Naive thymus-derived CD4-positive, alpha-beta T cell (primary cell): ENCODE data around the gene MIS18BP1. TPM values are rescaled to one million over a fixed set of nuclear protein-coding genes. Genes with fewer than 3 reads are reported as not detected.

Source experiments
- ATAC-seq: fragments of 150-1000 bp; cut with Tn5 transposase; 2 replicates; pipeline ENCODE4 v1.10.0; 2021; ENCODE audit warnings: mild to moderate bottlenecking, moderate library complexity
- CTCF ChIA-PET: fragments of 350-600 bp; sonication (Branson Sonifier 250); formaldehyde crosslinking; loops from one replicate; lab custom pipeline; 2021; ENCODE audit warnings: antibody characterized with exemption; lab: Charles Lee
- POLR2A ChIA-PET: fragments of 350-600 bp; sonication (Branson Sonifier 250); formaldehyde crosslinking; loops from one replicate; lab custom pipeline; 2021; ENCODE audit warnings: antibody characterized with exemption, inconsistent platforms; lab: Charles Lee
- DNase-seq, 9 donors: peaks; one replicate each; pipeline versions ENCODE4 v3.0.0 to v3.0.0-alpha.2; 2020 to 2022; ENCODE audit warnings: mixed read lengths in 1 of 9
- H3K27ac ChIP-seq: one replicate; pipeline ENCODE4 v1.7.0; 2013; ENCODE audit warnings: mild to moderate bottlenecking, low read depth, low read length, moderate library complexity
- H3K27me3 ChIP-seq, 2 donors: one replicate each; pipeline ENCODE4 v1.7.0; 2013; ENCODE audit warnings: low read length in 2 of 2, mild to moderate bottlenecking in 2 of 2, moderate library complexity in 2 of 2; ENCODE audit not compliant: control insufficient read depth in 2 of 2, insufficient read depth in 2 of 2
- H3K36me3 ChIP-seq, 3 experiments: 1 replicate in 2 of 3; 2 replicates in 1 of 3; pipeline ENCODE4 v1.7.0; 2013; ENCODE audit warnings: low read length in 3 of 3, mild to moderate bottlenecking in 3 of 3, moderate library complexity in 1 of 3; ENCODE audit not compliant: insufficient read depth in 3 of 3, control insufficient read depth in 2 of 3
- H3K4me1 ChIP-seq, 2 donors: one replicate each; pipeline ENCODE4 v1.7.0; 2013; ENCODE audit warnings: low read length in 2 of 2, mild to moderate bottlenecking in 2 of 2, moderate library complexity in 1 of 2; ENCODE audit not compliant: control insufficient read depth in 2 of 2, insufficient read depth in 2 of 2
- H3K4me3 ChIP-seq: 2 replicates; pipeline ENCODE4 v1.7.0; 2013; ENCODE audit warnings: mild to moderate bottlenecking, low read length
- H3K9me3 ChIP-seq, 3 experiments: 1 replicate in 2 of 3; 2 replicates in 1 of 3; pipeline ENCODE4 v1.7.0; 2013; ENCODE audit warnings: low read length in 3 of 3; ENCODE audit not compliant: control insufficient read depth in 2 of 3
- H3K27ac Mint-ChIP-seq, 9 donors: one replicate each; pipeline ENCODE4 v1.8.0; 2020 to 2022; ENCODE audit warnings: mixed read lengths in 9 of 9, mild to moderate bottlenecking in 8 of 9, moderate library complexity in 5 of 9, inconsistent platforms in 2 of 9
- H3K27me3 Mint-ChIP-seq, 5 donors: one replicate each; pipeline ENCODE4 v1.8.0; 2021 to 2022; ENCODE audit warnings: mixed read lengths in 5 of 5, mild to moderate bottlenecking in 1 of 5
- H3K36me3 Mint-ChIP-seq, 5 donors: one replicate each; pipeline ENCODE4 v1.8.0; 2020 to 2022; ENCODE audit warnings: mixed read lengths in 5 of 5, mild to moderate bottlenecking in 3 of 5, inconsistent platforms in 1 of 5
- H3K4me1 Mint-ChIP-seq, 7 donors: one replicate each; pipeline ENCODE4 v1.8.0; 2020 to 2022; ENCODE audit warnings: mixed read lengths in 7 of 7, mild to moderate bottlenecking in 3 of 7, inconsistent platforms in 1 of 7
- H3K4me3 Mint-ChIP-seq, 10 donors: one replicate each; pipeline ENCODE4 v1.8.0; 2020 to 2022; ENCODE audit warnings: mild to moderate bottlenecking in 10 of 10, mixed read lengths in 10 of 10, moderate library complexity in 6 of 10, inconsistent platforms in 2 of 10
- H3K9me3 Mint-ChIP-seq, 11 donors: one replicate each; pipeline ENCODE4 v1.8.0; 2020 to 2022; ENCODE audit warnings: mixed read lengths in 11 of 11, mild to moderate bottlenecking in 4 of 11, inconsistent platforms in 1 of 11, moderate library complexity in 1 of 11
- intact Hi-C, 2 donors: fragments of 100-400 bp; cut with micrococcal nuclease; formaldehyde crosslinking; loops; one replicate each; pipeline ENCODE4 v1.15.1; 2023
- polyA plus RNA-seq, 2 donors: library from polyadenylated mRNA; unstranded; fragments of 300-500 nt; fragmentation: Illumina TruSeq; gene quantifications; one replicate each; pipeline ENCODE4 v1.2.3, GENCODE V29; 2021
- total RNA-seq, 6 experiments: library from RNA in 5 of 6; stranded (reverse) in 5 of 6; gene quantifications; 1 replicate in 5 of 6; 2 replicates in 1 of 6; pipeline ENCODE4 v1.2.3 and lab custom pipeline; 2021 to 2026

MIS18BP1 gene
- total and polyA plus RNA-seq, 7 experiments from 2014 or later = 12.6 to 64.9 (median 19.0) TPM

DNA sequence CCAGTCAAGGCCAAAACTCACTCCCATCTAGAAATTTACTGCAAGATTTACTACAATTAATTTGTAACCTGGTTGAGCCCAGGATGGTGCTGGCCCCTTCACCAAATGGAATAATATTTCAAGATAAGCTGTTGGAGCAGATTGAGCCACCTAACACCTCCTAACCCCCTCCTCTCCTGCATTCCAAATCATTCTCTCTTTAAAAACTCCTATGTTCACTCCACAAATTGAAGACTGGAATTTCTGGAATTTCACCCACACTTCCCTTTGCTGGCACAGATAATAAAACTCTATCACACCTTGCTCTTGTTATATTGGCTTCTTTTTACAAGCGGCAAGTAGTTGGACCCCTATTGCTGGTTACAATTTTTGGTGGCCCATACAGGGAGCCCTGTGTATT lies 41.7 kb downstream of the MIS18BP1 start:
- H3K9me3 Mint-ChIP-seq = no peaks in the 10 kb centered on the region
- peaks cover 0 to 6% (median 0%) of the 10 kb centered on the region in 7 donors for H3K4me1 Mint-ChIP-seq
- H3K27ac ChIP-seq = no peak overlapping the region
- no peak overlapping the region for H3K4me3 Mint-ChIP-seq
- H3K27me3 Mint-ChIP-seq = no peaks in the 10 kb centered on the region
- CTCF ChIA-PET = no interaction called here
- H3K4me3 ChIP-seq = no peak overlapping the region
- intact Hi-C loops = no loop called here
- peaks cover 13 to 58% (median 36%) of the 10 kb centered on the region in 5 donors for H3K36me3 Mint-ChIP-seq
- POLR2A ChIA-PET = no interaction called here
- peaks cover 0 to 18% (median 0%) of the 10 kb centered on the region in 3 experiments for H3K36me3 ChIP-seq
- no peaks in the 10 kb centered on the region for H3K9me3 ChIP-seq
- H3K27me3 ChIP-seq = no peaks in the 10 kb centered on the region
- no peak for ATAC-seq
- H3K27ac Mint-ChIP-seq = peak overlapping the region in 1 of 9 donors; percentile 26
- H3K4me1 ChIP-seq = no peaks in the 10 kb centered on the region
- no peak for DNase-seq

GRCh38 chr14:45210159-45210558 lies 42.8 kb downstream of the MIS18BP1 start:
- H3K27me3 ChIP-seq = no peaks in the 10 kb centered on the region
- no peak overlapping the region for H3K27ac Mint-ChIP-seq
- H3K36me3 ChIP-seq = peaks cover 0 to 19% (median 0%) of the 10 kb centered on the region in 3 experiments
- DNase-seq = no peak
- ChIA-PET CTCF (no interaction called here), POLR2A (no interaction called here)
- no peaks in the 10 kb centered on the region for H3K4me1 ChIP-seq
- H3K4me1 Mint-ChIP-seq = peaks cover 0 to 6% (median 0%) of the 10 kb centered on the region in 7 donors
- H3K9me3 Mint-ChIP-seq = no peaks in the 10 kb centered on the region
- ATAC-seq = no peak
- intact Hi-C loops = no loop called here
- H3K9me3 ChIP-seq = no peaks in the 10 kb centered on the region
- H3K36me3 Mint-ChIP-seq = peaks cover 13 to 62% (median 40%) of the 10 kb centered on the region in 5 donors
- H3K4me3 ChIP-seq = no peak overlapping the region
- H3K4me3 Mint-ChIP-seq = no peak overlapping the region
- H3K27me3 Mint-ChIP-seq = no peaks in the 10 kb centered on the region
- no peak overlapping the region for H3K27ac ChIP-seq

DNA sequence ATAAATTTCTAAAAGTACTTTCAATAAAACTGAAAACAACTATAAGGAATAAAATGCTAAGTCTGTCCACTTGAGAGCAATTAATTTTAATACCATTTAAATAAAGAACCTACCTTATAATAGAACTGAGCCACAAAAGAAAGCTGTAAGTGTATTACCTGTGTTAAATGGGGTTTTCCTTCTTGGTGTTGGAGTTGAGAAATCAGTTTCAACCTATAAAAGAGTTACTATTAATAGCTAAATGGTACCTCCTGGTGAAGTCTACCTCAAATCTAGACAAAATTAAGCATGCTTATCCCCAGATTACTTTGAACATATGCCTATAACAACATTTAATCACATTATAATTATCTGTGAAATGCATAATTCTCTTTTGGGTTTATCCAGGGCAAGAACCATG lies 48.8 kb downstream of the MIS18BP1 start:
- DNase-seq (no peak), ATAC-seq (no peak)
- no peaks in the 10 kb centered on the region for H3K27me3 ChIP-seq
- no peaks in the 10 kb centered on the region for H3K9me3 ChIP-seq
- H3K4me3 ChIP-seq = no peak overlapping the region
- ChIA-PET POLR2A (no interaction called here), CTCF (no interaction called here)
- H3K27ac Mint-ChIP-seq = peak overlapping the region in 1 of 9 donors; percentile 36
- no peaks in the 10 kb centered on the region for H3K4me1 ChIP-seq
- no peak overlapping the region for H3K4me3 Mint-ChIP-seq
- intact Hi-C loops = no loop called here
- H3K27ac ChIP-seq = no peak overlapping the region
- H3K9me3 Mint-ChIP-seq = no peaks in the 10 kb centered on the region
- peaks cover 6 to 22% (median 18%) of the 10 kb centered on the region in 5 donors for H3K36me3 Mint-ChIP-seq
- H3K36me3 ChIP-seq = peaks cover 0 to 5% (median 0%) of the 10 kb centered on the region in 3 experiments
- H3K27me3 Mint-ChIP-seq = no peaks in the 10 kb centered on the region
- H3K4me1 Mint-ChIP-seq = peaks cover 0 to 7% (median 0%) of the 10 kb centered on the region in 7 donors

DNA sequence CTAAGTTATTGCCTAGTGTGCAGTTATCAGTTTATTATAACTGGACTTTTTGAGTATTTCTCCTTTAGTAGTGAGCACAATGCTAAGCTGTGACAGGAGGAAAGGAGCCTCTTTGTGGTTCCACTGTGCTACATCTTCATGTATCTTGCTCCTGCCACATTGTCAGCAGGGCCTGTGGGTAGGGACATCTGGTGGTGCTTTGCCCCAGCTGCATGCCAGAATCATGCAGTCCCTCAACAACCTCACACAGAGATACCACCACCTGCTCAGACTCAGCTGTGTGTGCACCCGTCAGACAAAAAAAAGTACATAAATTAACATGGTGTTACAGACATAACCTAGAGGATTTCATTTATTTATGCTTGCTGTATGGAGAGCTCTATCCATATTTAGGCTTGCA lies 51.1 kb downstream of the MIS18BP1 start:
- ChIA-PET CTCF (no interaction called here), POLR2A (no interaction called here)
- peak overlapping the region in 3 of 9 donors; percentile 14 to 48 (median 43) for H3K27ac Mint-ChIP-seq
- Histone ChIP-seq H3K27me3 (no peaks in the 10 kb centered on the region), H3K36me3 (peaks cover 0 to 5% (median 0%) of the 10 kb centered on the region in 3 experiments), H3K9me3 (no peaks in the 10 kb centered on the region), H3K4me1 (no peaks in the 10 kb centered on the region), H3K27ac (no peak overlapping the region), H3K4me3 (no peak overlapping the region)
- no peak overlapping the region for H3K4me3 Mint-ChIP-seq
- no peaks in the 10 kb centered on the region for H3K9me3 Mint-ChIP-seq
- intact Hi-C loops = no loop called here
- ATAC-seq (peak; percentile 60), DNase-seq (no peak)
- no peaks in the 10 kb centered on the region for H3K27me3 Mint-ChIP-seq
- peaks cover 0 to 7% (median 0%) of the 10 kb centered on the region in 7 donors for H3K4me1 Mint-ChIP-seq
- peaks cover 5 to 16% (median 9%) of the 10 kb centered on the region in 5 donors for H3K36me3 Mint-ChIP-seq

- no peak for DNase-seq
- ATAC-seq = no peak
- Histone ChIP-seq H3K9me3 (no peaks in the 10 kb centered on the region), H3K27me3 (no peaks in the 10 kb centered on the region), H3K4me1 (no peaks in the 10 kb centered on the region), H3K27ac (no peak overlapping the region), H3K36me3 (peaks cover 0 to 3% (median 0%) of the 10 kb centered on the region in 3 experiments), H3K4me3 (no peak overlapping the region)
- Mint-ChIP-seq H3K27me3 (no peaks in the 10 kb centered on the region), H3K4me1 (peaks cover 0 to 17% (median 0%) of the 10 kb centered on the region in 7 donors), H3K27ac (no peak overlapping the region), H3K36me3 (peaks cover 6 to 15% (median 11%) of the 10 kb centered on the region in 5 donors), H3K4me3 (no peak overlapping the region), H3K9me3 (no peaks in the 10 kb centered on the region)
- ChIA-PET CTCF (no interaction called here), POLR2A (no interaction called here)
- intact Hi-C loops = no loop called here
Measured at GRCh38 chr14:45199230-45199629, 53.8 kb downstream of the MIS18BP1 start.

- Mint-ChIP-seq H3K9me3 (no peaks in the 10 kb centered on the region), H3K4me3 (no peak overlapping the region), H3K27me3 (no peaks in the 10 kb centered on the region), H3K36me3 (peaks cover 6 to 15% (median 11%) of the 10 kb centered on the region in 5 donors), H3K4me1 (peaks cover 0 to 17% (median 0%) of the 10 kb centered on the region in 7 donors), H3K27ac (no peak overlapping the region)
- Histone ChIP-seq H3K4me1 (no peaks in the 10 kb centered on the region), H3K27ac (no peak overlapping the region), H3K36me3 (peaks cover 0 to 3% (median 0%) of the 10 kb centered on the region in 3 experiments), H3K9me3 (no peaks in the 10 kb centered on the region), H3K27me3 (no peaks in the 10 kb centered on the region), H3K4me3 (no peak overlapping the region)
- intact Hi-C loops = no loop called here
- no peak for ATAC-seq
- ChIA-PET CTCF (no interaction called here), POLR2A (no interaction called here)
- no peak for DNase-seq
Measured at GRCh38 chr14:45198551-45198950, 54.5 kb downstream of the MIS18BP1 start.

DNA sequence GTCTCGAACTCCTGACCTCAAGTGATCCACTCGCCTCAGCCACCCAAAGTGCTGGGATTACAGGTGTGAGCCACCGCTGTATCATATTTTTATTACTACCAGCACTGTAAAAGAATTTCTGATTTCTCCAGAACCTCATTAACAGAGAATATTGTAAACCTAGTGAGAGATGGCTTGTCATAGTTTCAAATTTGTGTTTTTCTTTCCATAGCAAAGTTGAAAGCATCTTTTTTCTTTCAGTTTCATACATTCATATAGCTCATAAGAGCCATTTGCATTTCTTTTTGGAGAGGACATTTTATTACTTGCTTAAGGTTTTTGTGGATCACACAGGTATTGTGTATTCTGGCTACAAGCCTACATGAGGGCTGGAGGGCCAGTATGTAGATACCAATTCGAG lies 58.0 kb downstream of the MIS18BP1 start:
- peaks cover 0 to 11% (median 0%) of the 10 kb centered on the region in 7 donors for H3K4me1 Mint-ChIP-seq
- ATAC-seq (no peak), DNase-seq (no peak)
- peaks cover 6 to 27% (median 16%) of the 10 kb centered on the region in 5 donors for H3K36me3 Mint-ChIP-seq
- CTCF ChIA-PET = no interaction called here
- no peak overlapping the region for H3K4me3 ChIP-seq
- no peaks in the 10 kb centered on the region for H3K4me1 ChIP-seq
- peaks cover 0 to 1% (median 0%) of the 10 kb centered on the region in 11 donors for H3K9me3 Mint-ChIP-seq
- H3K36me3 ChIP-seq = peaks cover 0 to 3% (median 0%) of the 10 kb centered on the region in 3 experiments
- H3K4me3 Mint-ChIP-seq = no peak overlapping the region
- H3K27me3 ChIP-seq = no peaks in the 10 kb centered on the region
- no peaks in the 10 kb centered on the region for H3K9me3 ChIP-seq
- H3K27ac ChIP-seq = no peak overlapping the region
- POLR2A ChIA-PET = no interaction called here
- intact Hi-C loops = no loop called here
- H3K27ac Mint-ChIP-seq = peak overlapping the region in 2 of 9 donors; percentile 43 to 70
- H3K27me3 Mint-ChIP-seq = no peaks in the 10 kb centered on the region
